ENCODE data around the gene POU2F1.
"Not testable (repeated sequence)": the region's sequence is repeated elsewhere in the genome, so short reads cannot be mapped to it uniquely, and the experiment has no call there.

POU2F1 gene

DNA sequence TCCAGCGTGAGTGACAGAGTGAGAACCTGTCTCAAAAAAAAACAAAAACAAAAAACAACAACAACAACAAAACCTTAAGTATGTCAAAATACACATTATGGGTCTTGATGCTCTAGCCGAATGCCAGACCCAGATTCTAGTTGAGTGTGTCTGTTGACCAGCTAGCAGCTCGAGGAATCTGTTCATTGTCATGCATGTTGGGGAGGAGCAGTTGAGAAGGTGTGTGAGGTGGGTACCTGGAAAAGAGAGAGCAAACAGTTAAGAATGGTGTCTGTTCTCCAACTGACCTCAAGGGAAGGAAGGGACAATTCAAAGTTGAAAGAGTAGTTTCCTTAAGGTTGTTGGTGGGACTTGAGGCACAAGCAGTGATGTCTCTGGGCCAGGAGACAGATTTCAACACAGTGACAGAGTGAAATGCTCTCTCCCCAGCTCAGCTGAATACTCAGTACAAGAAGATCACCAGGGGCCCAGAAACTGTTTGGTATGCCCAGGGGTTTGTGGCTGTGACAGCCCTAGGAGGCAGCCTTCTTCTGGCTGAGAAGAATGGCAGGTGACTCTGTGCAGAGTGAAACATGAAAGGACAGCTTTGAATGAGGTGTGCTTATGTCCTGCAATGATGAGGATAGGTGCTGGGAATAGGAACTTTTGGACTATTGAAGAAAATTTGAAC is 14.4 kb upstream of the POU2F1 start:
- DNase-seq = no peak

GRCh38 chr1:167207940-167208623 is 12.6 kb upstream of the POU2F1 start:
- DNase-seq = no peak

- DNase-seq = no peak
Observed at GRCh38 chr1:167208624-167208976, 12.1 kb upstream of the POU2F1 start.

- no peak for DNase-seq
Observed at GRCh38 chr1:167209044-167209443, 11.6 kb upstream of the POU2F1 start.

DNA sequence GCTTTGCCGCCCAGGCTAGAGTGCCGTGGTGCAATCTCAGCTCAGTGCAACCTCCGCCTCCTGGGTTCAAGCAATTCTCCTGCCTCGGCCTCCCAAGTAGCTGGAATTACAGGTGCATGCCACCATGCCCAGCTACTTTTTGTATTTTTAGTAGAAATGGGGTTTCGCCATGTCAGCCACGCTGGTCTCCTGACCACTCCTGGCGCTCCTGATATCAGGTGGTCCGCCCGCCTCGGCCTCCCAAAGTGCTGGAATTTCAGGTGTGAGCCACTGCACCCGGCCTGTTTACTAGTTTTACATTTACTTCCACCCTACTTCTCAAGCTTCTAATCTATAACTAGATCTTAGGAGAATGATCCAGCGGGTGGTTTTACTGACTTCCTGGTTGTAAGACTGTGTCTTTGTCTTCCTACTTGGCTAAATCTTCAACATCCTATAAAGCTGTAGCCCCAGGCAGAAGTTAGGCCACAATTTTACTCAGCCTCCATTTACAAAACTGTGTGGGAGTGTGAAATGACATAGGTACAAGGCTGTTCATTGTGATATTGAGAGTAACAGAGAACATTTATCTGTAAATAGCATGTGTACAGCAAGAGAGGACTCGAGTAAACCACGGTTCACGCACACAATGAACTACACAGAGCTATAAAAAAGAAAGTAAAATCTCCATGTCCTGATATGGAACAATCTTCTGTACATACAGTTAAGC is 9.6 kb upstream of the POU2F1 start:
- DNase-seq = no peak

DNA sequence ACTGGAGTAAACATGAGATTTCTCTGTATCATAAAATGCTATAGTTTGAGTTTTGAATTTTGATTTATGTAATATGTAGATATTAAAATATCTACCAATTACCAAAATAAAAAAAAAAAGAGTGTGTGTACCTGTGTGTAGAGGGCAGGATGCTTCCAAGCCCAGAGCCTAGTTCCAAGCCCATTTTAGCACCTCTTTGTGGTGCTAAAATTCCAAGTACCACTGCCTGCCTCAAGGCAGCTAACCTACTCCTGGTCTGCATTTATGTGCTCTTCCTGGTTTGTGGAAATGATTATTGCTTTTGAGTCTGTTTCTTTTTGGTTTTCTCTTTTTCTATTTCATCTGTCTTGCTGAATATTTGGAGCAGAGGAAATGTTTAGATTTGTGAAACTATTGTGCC is 8.7 kb upstream of the POU2F1 start:
- DNase-seq = no peak

- DNase-seq = no peak
Observed at GRCh38 chr1:167216809-167217208, 3.9 kb upstream of the POU2F1 start.

GRCh38 chr1:167219194-167219593 is 1.5 kb upstream of the POU2F1 start:
- no peak for DNase-seq

DNA sequence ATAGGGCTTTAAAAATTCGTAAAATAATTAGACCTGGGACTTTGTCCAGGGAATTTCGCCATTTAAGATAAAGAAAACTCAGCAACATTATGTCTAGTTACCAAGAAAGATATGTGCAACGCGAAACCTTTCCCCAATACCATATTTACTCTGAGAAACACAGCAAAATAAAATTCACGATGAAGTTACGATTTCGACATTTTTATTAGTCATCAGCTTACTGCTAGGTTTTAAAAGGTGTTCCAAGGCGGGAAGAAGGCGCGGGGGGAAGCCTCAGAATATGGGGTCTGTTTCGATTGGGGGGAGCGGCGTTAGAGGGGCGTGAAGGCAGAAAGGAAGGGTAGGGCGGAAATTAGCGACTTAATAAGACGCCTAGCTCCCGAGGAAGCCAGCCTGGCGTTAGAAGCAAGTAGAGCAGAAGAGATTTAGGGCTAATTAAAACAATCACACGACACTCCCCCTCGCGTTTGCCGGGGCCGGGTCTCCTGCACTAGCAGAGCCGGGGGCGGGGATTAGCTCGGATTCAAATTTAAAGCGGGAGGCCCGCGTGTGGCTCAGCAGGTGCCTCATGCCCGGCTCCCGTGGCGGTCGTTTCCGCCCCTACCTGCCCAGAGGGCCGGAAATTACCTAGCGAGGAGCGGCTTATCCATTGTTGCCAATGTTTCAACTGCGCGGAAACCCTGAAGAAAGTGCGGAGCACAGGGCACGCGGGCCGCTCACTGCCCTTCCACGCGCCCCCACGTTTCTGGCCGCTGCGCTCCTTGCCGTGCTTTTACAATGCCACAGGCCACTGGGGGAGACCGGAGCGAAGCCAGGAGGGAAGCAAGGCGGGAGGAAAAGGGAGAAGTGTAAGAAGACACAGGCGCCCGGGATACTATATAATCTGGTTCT is 795 bp upstream of the POU2F1 start:
- DNase-seq = peak; percentile 90

DNA sequence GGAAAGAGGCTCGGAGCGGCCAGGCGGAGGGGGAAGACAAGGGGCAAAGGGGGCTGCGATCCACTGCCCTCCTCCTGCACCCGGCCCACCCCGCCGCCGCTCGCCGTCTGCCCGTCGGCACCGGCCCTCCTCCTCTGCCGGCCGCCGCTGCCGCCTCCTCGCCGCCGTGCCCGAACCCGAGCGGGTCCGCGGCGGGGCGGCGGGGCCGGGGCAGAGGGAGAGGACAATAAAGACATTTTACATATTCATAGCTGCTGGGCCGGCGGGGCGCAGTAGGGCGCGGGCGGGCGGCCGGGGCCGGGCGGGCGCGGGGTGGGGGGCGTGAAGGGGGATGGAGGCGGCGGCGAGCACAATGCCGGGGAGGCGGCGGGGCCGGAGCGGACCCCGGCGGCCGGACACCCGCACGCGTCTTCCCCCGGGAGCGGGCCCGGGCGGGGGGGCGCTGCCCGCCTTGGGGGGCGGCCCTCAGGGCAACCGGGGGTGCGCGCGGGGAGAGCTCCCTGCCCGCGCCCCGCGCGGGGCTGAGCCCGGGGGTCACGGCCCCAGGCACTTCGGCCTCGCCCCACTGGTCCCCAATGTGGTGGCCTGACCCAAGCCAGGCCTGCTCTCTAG is 546 bp downstream of the POU2F1 start:
- no peak for DNase-seq

GRCh38 chr1:167221738-167222610 is 1.3 kb downstream of the POU2F1 start:
- peak; percentile 81 for DNase-seq

- DNase-seq = no peak
Observed at GRCh38 chr1:167223144-167224103, 2.7 kb downstream of the POU2F1 start.

- not testable (repeated sequence) for DNase-seq
Observed at GRCh38 chr1:167224734-167225235, 4.1 kb downstream of the POU2F1 start.

DNA sequence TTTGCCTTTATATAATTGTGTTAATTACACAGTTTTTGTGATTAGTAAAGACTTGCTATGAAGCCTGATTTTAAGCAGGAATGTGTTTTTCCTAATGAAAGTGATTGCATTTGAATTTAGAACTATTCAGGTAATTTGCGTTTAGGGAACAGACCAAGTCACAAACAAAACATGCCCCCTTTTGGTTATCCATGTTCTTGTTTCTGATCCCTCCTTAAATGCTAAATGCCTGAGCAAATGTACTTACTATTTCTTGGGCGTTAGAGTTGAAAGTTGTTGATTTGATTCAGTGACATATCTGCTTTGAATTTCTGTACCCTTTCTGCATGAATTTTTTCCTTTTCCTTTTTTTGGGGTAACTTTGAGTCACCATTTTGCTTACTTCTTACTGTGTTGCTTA is 5.2 kb downstream of the POU2F1 start:
- no peak for DNase-seq

- DNase-seq = no peak
Observed at GRCh38 chr1:167227934-167228378, 7.3 kb downstream of the POU2F1 start.

- no peak for DNase-seq
Observed at GRCh38 chr1:167229719-167230385, 9.2 kb downstream of the POU2F1 start.

- no peak for DNase-seq
Observed at GRCh38 chr1:167230437-167230836, 9.8 kb downstream of the POU2F1 start.

GRCh38 chr1:167231873-167232450 is 11.3 kb downstream of the POU2F1 start:
- DNase-seq = no peak

DNA sequence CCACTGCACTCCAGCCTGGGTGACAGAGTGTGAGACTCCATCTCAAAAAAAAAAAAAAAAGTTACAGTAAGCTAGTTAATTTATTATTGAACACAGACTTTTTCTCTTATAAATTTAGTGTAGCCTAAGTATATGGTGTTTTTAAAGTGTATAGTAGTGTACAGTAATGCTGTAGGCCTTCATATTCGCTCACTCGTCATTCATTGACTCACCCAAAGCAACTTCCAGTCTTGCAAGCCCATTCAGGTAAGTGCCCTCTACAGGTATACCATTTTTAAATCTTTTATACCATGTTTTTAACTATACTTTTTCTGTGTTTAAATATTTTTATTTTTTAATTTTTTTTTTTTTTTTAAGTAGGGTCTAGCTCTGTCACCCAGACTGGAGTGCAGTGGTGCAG is 12.1 kb downstream of the POU2F1 start:
- DNase-seq = no peak

Data from CD4-positive, alpha-beta T cell treated with Interleukin-4 for 4 hours (primary cell).